ENCODE measurements around the gene GALNT15.

DNA sequence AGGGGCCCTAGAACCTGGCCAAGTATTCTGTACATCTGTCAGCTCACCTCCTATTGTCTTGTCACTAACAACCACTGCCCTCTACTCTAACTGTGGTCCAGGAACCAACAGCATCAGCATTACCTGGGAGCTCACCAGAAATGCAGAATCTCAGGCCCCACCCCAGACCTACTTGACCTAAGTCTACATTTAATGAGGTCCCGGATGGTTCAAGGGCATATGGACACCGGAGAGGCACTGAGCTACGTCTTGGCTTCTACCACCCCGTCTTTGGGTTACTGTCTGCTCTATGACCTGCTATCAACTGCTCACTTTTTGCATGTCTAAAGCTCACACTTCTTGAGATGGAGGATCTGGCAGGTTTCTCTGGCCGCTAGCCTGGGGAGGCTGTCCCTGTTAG, 8.1 kb downstream of the GALNT15 start:
- TF ChIP-seq POLR2A (IDR thresholded peaks at IDR 0.05; ENCODE audit: low read depth, low read length), result no peak
- TF ChIP-seq, protein P1, sequence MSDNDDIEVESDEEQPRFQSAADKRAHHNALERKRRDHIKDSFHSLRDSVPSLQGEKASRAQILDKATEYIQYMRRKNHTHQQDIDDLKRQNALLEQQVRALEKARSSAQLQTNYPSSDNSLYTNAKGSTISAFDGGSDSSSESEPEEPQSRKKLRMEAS (IDR thresholded peaks at IDR 0.05; ENCODE audit: insufficient read depth, insufficient read length), result no peak
- TF ChIP-seq, protein P2, sequence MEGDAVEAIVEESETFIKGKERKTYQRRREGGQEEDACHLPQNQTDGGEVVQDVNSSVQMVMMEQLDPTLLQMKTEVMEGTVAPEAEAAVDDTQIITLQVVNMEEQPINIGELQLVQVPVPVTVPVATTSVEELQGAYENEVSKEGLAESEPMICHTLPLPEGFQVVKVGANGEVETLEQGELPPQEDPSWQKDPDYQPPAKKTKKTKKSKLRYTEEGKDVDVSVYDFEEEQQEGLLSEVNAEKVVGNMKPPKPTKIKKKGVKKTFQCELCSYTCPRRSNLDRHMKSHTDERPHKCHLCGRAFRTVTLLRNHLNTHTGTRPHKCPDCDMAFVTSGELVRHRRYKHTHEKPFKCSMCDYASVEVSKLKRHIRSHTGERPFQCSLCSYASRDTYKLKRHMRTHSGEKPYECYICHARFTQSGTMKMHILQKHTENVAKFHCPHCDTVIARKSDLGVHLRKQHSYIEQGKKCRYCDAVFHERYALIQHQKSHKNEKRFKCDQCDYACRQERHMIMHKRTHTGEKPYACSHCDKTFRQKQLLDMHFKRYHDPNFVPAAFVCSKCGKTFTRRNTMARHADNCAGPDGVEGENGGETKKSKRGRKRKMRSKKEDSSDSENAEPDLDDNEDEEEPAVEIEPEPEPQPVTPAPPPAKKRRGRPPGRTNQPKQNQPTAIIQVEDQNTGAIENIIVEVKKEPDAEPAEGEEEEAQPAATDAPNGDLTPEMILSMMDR (IDR thresholded peaks at IDR 0.05; ENCODE audit: extremely low read depth in 1 of 2, insufficient read depth in 1 of 2, low read depth in 1 of 2, low read length in 2 of 2), result no peak
- no peak for TF ChIP-seq GATA2 (IDR thresholded peaks at IDR 0.05; ENCODE audit: insufficient read depth, insufficient read length, low read depth, low read length)
- TF ChIP-seq JUN (IDR thresholded peaks at IDR 0.05; ENCODE audit: borderline replicate concordance, insufficient read depth, insufficient read length, low read depth), result no peak
- TF ChIP-seq EZH2 (IDR thresholded peaks at IDR 0.05; ENCODE audit: borderline replicate concordance, low read depth, low read length, severe bottlenecking), result no peak
